ENCODE measurements around the gene MRPL40.
A peak's percentile ranks its signal among the peaks of the same experiment; 100 is the strongest.

MRPL40 gene

DNA sequence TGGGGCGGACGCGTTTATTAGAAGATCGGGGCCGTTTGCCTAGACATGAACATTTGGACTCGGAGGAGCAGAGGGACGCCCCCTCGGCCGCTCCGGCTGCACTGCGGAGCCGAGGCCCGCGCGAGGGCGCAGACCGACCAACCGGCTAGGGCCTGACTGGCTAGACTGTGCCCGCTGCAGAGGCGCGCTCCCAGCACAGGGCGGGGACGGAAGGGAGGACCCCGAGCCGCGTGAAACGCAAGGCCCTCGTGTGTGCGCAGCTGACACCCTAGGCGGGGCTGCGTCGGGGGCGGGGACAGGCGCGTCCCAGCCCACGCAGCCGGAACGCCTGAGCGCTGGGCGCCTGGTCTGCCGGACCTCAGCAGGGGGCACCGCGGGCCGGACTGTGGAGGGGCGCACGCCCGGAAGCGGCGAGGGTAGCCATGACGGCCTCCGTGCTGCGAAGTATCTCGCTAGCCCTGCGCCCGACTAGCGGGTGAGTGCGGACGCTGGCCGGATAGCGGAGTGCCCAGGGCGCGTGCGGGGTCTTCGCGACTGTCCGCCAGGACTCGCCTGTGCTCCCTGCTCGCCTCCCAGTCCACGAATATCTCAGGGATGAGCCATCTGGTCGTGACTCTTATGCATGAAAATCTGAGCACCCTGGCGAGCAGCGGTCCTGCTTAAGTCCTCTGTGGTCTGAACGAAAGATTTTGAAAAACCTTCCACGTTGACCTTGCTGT lies at the start of gene MRPL40 (continued):
- TF ChIP-seq HOXA7 (CRISPR knock-in tag; IDR thresholded peaks at IDR 0.05; ENCODE audit: borderline replicate concordance) (no peak), YY1 (tag by site-specific recombination; IDR thresholded peaks at IDR 0.05) (peak; percentile 95), ZNF701 (tag by site-specific recombination; IDR thresholded peaks at IDR 0.05) (no peak), TCF7L2 (IDR thresholded peaks at IDR 0.05; ENCODE audit: borderline replicate concordance, low read depth, low read length) (no peak), ZNF133 (tag by site-specific recombination; IDR thresholded peaks at IDR 0.05) (0 out of 2 replicates have a peak, but pooled peaks have one; percentile 26), GLIS1 (tag by site-specific recombination; IDR thresholded peaks at IDR 0.05) (peak; percentile 93), ZNF473 (tag by site-specific recombination; IDR thresholded peaks at IDR 0.05) (no peak), PRDM6 (tag by site-specific recombination; IDR thresholded peaks at IDR 0.05) (0 out of 2 replicates have a peak, but pooled peaks have one; percentile 4), PATZ1 (tag by site-specific recombination; IDR thresholded peaks at IDR 0.05) (peak; percentile 93), MEIS1 (CRISPR knock-in tag; IDR thresholded peaks at IDR 0.05; ENCODE audit: borderline replicate concordance) (no peak), ZNF280C (tag by site-specific recombination; IDR thresholded peaks at IDR 0.05) (no peak), IKZF3 (tag by site-specific recombination; IDR thresholded peaks at IDR 0.05) (peak; percentile 58; the same call in 1 of the 2 replicates), ZNF335 (tag by site-specific recombination; conservative IDR thresholded peaks at IDR 0.05) (peak; percentile 93), CTCF (tag by site-specific recombination; IDR thresholded peaks at IDR 0.05) (no peak; the same call in 1 of the 2 replicates), FEZF1 (tag by site-specific recombination; IDR thresholded peaks at IDR 0.05) (peak; percentile 29; the same call in 1 of the 2 replicates), KLF1 (tag by site-specific recombination; IDR thresholded peaks at IDR 0.05) (peak; percentile 97), ZSCAN30 (tag by site-specific recombination; IDR thresholded peaks at IDR 0.05) (peak; percentile 98), ZNF138 (tag by site-specific recombination; IDR thresholded peaks at IDR 0.05; ENCODE audit: borderline replicate concordance) (no peak), ZBTB48 (tag by site-specific recombination; IDR thresholded peaks at IDR 0.05) (peak; percentile 85), ZNF10 (tag by site-specific recombination; IDR thresholded peaks at IDR 0.05) (no peak), GFI1B (tag by site-specific recombination; IDR thresholded peaks at IDR 0.05) (no peak), ZNF366 (tag by site-specific recombination; conservative IDR thresholded peaks at IDR 0.05) (no peak), ZNF548 (tag by site-specific recombination; IDR thresholded peaks at IDR 0.05) (no peak), ZNF843 (tag by site-specific recombination; IDR thresholded peaks at IDR 0.05) (peak; percentile 73), ZNF157 (tag by site-specific recombination; IDR thresholded peaks at IDR 0.05) (no peak), ZNF423 (tag by site-specific recombination; IDR thresholded peaks at IDR 0.05) (no peak; the same call in 1 of the 2 replicates), ZNF610 (tag by site-specific recombination; IDR thresholded peaks at IDR 0.05; ENCODE audit: borderline replicate concordance) (no peak; the same call in 1 of the 2 replicates)
